ENCODE data around the gene C1RL.

Gene C1RL

DNA sequence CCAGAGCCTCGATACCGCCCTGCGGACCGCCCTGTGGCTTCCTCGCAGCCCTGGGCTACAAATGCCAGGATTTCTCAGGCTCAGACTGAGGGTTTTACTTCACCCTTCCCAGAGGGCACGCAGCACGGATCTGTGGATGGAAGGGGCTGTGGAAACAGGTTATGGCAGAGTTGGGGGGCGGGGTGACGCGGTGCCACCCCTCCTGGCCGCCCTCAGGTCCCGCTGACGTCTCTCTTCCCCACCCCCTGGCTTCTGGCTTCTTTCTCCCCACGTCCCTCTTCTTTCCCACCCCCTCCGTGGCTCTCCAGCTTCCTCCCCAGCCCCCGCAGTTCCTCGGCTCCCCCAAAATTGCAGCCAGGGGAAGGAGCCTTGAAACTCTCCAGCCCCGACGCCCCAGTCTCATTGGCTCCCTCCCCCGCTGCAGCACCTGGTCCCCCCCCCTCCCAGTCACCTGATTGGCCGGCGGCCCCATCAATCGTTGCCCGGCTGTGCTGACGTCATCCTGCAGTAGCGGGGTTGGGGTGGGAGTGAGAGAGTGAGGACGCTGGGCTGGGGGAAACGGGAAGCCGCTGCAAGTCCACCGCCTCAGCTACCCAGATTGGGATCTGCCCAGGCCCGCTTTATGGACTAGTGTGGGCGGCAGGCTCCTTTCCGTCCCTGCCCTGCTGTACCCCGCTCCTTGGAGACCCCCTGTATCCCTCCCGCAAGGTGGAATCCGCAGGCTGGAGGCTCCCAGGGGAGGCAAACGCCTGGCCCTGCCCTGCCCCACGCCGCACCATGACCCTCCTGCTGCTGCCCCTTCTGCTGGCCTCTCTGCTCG, 21.1 kb upstream of the C1RL start, which contains the start of gene CLSTN3:
TSS of gene CLSTN3 (plus strand) at position 500 of the 820 bp plus-strand sequence. CDS start at position 778, 278 bp downstream.
- no peaks in the 10 kb centered on the region for H3K27me3 ChIP-seq (ENCODE audit: low read depth)
- in situ Hi-C loops (cut with MboI; ENCODE audit: low sequenced_read_pairs): no loop called here
- H3K4me1 ChIP-seq: peaks cover 7% of the 10 kb centered on the region; the same call in 1 of the 2 replicates
- H3K36me3 ChIP-seq (replicated peaks): peaks cover 6% of the 10 kb centered on the region; the same call in 1 of the 2 replicates
- DNase-seq (ENCODE audit: low spot score in 2 of 2): peak; percentile 76 to 93
- H3K4me3 ChIP-seq: peak within 1 kb of the TSS; percentile 64
- no peaks in the 10 kb centered on the region for H3K9me3 ChIP-seq

- no peaks in the 10 kb centered on the region for H3K9me3 ChIP-seq
- in situ Hi-C loops (cut with MboI; ENCODE audit: low sequenced_read_pairs): no loop called here
- peaks cover 7% of the 10 kb centered on the region; the same call in 1 of the 2 replicates for H3K4me1 ChIP-seq
- no peak for DNase-seq (ENCODE audit: low spot score in 2 of 2)
- H3K27me3 ChIP-seq (ENCODE audit: low read depth): no peaks in the 10 kb centered on the region
- H3K36me3 ChIP-seq (replicated peaks): peaks cover 6% of the 10 kb centered on the region; the same call in 1 of the 2 replicates
- H3K4me3 ChIP-seq: peak overlapping the region; percentile 64
Measured at GRCh38 chr12:7129287-7129871, 20.4 kb upstream of the C1RL start.

GRCh38 chr12:7128681-7129286, 19.8 kb upstream of the C1RL start, which contains the start of gene RBP5:
Gene RBP5 (minus strand): TSS chr12:7128889. CDS start chr12:7128775, 114 bp downstream.
- Histone ChIP-seq H3K36me3 (replicated peaks) (no peaks in the 10 kb centered on the region; the same call in 1 of the 2 replicates), H3K4me3 (peak within 1 kb of the TSS; percentile 64), H3K4me1 (peaks cover 7% of the 10 kb centered on the region; the same call in 1 of the 2 replicates), H3K9me3 (no peaks in the 10 kb centered on the region), H3K27me3 (ENCODE audit: low read depth) (no peaks in the 10 kb centered on the region)
- in situ Hi-C loops (cut with MboI; ENCODE audit: low sequenced_read_pairs): no loop called here
- DNase-seq (ENCODE audit: low spot score in 2 of 2): no peak

DNA sequence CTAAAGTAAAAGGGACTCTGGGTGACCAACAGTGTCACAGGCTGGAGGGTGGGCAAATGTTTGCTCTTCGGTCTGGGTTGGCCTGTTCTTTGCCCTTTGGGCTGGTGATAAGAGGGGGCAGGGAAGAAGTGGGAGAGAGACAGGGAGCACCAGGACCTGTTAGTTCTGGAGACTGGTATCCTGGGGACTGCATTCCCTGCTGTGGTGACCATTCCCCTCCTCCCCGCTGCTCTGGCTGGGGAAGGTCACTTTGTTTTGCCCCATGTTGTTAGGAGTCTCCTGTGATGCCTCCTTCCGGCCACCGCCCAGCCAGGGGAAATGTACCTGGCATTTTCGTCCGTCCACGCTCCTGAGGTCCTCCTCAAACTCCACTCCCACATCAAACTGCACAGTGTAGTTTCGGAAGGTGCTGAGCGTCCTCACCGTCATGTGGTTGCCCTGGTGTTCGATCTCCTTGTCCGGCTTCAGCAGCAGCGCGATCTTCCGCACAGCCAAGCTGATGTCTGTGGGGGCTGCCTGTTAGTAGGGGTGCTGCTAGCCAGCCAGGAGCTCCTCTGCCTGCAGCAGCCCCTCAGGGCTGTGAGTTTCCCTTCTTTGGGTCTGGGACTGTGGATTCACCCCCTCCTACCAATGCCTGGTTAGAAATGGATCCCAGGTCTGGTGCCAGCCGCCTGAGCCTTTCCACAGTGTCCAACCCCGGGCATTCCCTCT, 19.1 kb upstream of the C1RL start:
- no peaks in the 10 kb centered on the region for H3K36me3 ChIP-seq (replicated peaks)
- peaks cover 7% of the 10 kb centered on the region; the same call in 1 of the 2 replicates for H3K4me1 ChIP-seq
- in situ Hi-C loops (cut with MboI; ENCODE audit: low sequenced_read_pairs): no loop called here
- H3K9me3 ChIP-seq: no peaks in the 10 kb centered on the region
- no peaks in the 10 kb centered on the region for H3K27me3 ChIP-seq (ENCODE audit: low read depth)
- no peak overlapping the region for H3K4me3 ChIP-seq
- DNase-seq (ENCODE audit: low spot score in 2 of 2): no peak

GRCh38 chr12:7125632-7126227, 16.7 kb upstream of the C1RL start:
- no peaks in the 10 kb centered on the region for H3K9me3 ChIP-seq
- in situ Hi-C loops (cut with MboI; ENCODE audit: low sequenced_read_pairs): no loop called here
- no peaks in the 10 kb centered on the region for H3K36me3 ChIP-seq (replicated peaks)
- DNase-seq (ENCODE audit: low spot score in 2 of 2): no peak
- no peak overlapping the region for H3K4me3 ChIP-seq
- H3K27me3 ChIP-seq (ENCODE audit: low read depth): no peaks in the 10 kb centered on the region
- peaks cover 3% of the 10 kb centered on the region; the same call in 1 of the 2 replicates for H3K4me1 ChIP-seq

GRCh38 chr12:7123806-7124522, 14.9 kb upstream of the C1RL start:
- DNase-seq (ENCODE audit: low spot score in 2 of 2): no peak
- no peaks in the 10 kb centered on the region for H3K4me1 ChIP-seq
- no peaks in the 10 kb centered on the region for H3K27me3 ChIP-seq (ENCODE audit: low read depth)
- no peaks in the 10 kb centered on the region for H3K36me3 ChIP-seq (replicated peaks)
- in situ Hi-C loops (cut with MboI; ENCODE audit: low sequenced_read_pairs): loop anchor here (25.0 kb wide), 1 partner anchor 387 kb away; no protein-coding TSS in a partner anchor
- H3K9me3 ChIP-seq: no peaks in the 10 kb centered on the region
- H3K4me3 ChIP-seq: no peak overlapping the region

DNA sequence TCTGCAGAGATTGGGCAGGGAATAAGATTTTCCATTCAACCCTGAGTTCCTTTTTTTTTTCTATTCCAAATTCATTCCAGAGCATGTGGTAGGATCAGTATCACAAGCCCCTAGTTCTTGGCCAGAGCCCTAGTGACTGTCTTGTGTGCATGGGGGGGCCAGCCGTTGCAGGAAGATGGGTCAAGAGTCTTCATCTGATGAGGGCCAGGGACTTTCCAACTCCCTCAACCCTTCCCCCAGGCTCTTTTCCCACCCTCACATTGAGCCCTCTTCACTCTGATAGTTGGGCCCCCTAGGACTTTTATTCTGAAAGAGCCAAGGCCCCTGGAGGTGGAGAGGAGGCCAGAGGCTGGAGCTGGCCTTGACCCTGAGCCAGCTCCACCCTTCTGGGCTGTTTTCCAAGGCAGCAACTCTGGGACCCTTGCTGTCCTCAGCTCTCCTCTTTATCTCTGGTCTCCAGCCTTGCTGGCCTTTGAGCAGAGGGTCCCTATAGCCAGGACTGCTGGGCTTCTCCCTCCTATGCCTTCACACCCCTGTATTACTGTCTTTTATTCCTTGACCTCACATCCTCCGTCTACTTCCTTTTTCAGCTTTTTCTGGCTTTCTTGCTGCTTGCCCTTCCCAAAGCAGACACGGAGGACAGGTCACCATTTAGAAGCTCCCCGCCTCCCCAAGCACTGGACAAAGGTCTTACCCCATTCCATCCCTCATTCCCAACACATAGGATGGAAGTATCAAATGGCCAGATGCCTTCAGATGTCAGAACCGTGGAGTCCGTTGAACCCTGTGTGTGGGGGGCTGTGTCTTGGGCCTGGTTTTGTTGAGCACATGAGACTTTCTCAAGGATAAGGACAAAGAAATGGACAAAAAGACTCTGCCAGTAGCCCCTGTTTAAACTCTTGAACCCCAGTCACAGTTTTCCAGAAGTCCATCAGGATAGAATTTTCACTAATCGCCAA, 14.1 kb upstream of the C1RL start:
- DNase-seq (ENCODE audit: low spot score in 2 of 2): no peak
- H3K27me3 ChIP-seq (ENCODE audit: low read depth): no peaks in the 10 kb centered on the region
- H3K4me3 ChIP-seq: no peak overlapping the region
- no peaks in the 10 kb centered on the region for H3K4me1 ChIP-seq
- no peaks in the 10 kb centered on the region for H3K36me3 ChIP-seq (replicated peaks)
- in situ Hi-C loops (cut with MboI; ENCODE audit: low sequenced_read_pairs): loop anchor here (25.0 kb wide), 1 partner anchor 386 kb away; no protein-coding TSS in a partner anchor
- no peaks in the 10 kb centered on the region for H3K9me3 ChIP-seq

GRCh38 chr12:7121324-7121723, 12.3 kb upstream of the C1RL start:
- in situ Hi-C loops (cut with MboI; ENCODE audit: low sequenced_read_pairs): loop anchor here (25.0 kb wide), 1 partner anchor 384 kb away; no protein-coding TSS in a partner anchor
- DNase-seq (ENCODE audit: low spot score in 2 of 2): no peak
- no peaks in the 10 kb centered on the region for H3K36me3 ChIP-seq (replicated peaks)
- H3K9me3 ChIP-seq: no peaks in the 10 kb centered on the region
- H3K4me1 ChIP-seq: no peaks in the 10 kb centered on the region
- no peak overlapping the region for H3K4me3 ChIP-seq
- H3K27me3 ChIP-seq (ENCODE audit: low read depth): no peaks in the 10 kb centered on the region

GRCh38 chr12:7120166-7120565, 11.2 kb upstream of the C1RL start:
- no peaks in the 10 kb centered on the region for H3K9me3 ChIP-seq
- in situ Hi-C loops (cut with MboI; ENCODE audit: low sequenced_read_pairs): loop anchor here (25.0 kb wide), 1 partner anchor 383 kb away; no protein-coding TSS in a partner anchor
- DNase-seq (ENCODE audit: low spot score in 2 of 2): no peak
- no peak overlapping the region for H3K4me3 ChIP-seq
- no peaks in the 10 kb centered on the region for H3K27me3 ChIP-seq (ENCODE audit: low read depth)
- 0 out of 2 replicates have a peak, but pooled peaks cover 3% of the 10 kb centered on the region for H3K36me3 ChIP-seq (replicated peaks)
- no peaks in the 10 kb centered on the region for H3K4me1 ChIP-seq

GRCh38 chr12:7118881-7119280, 9.9 kb upstream of the C1RL start:
- in situ Hi-C loops (cut with MboI; ENCODE audit: low sequenced_read_pairs): loop anchor here (10.0 to 25.0 kb wide), 2 partner anchors 174 to 382 kb away; partner anchors contain the start of genes C12orf57 and RNU7-1
- no peaks in the 10 kb centered on the region for H3K9me3 ChIP-seq

DNA sequence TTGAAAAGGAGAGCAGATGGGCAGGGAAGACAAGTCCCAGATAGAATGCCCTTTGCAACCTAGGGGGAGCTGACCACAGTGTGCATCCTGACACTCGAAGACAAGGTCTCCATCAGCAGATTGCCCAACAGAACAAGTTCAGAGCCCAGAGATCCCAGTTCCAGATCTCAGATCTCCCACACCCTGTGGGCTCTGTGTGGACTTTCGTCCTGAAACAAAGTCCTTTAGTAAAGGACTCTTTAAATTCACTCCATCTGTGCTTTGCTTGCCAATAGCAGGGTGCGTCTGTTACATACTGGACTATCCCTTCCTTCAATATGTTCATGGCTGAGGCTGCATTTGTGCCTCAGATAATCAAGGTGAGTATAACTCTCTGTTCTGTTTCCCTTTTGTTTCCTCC, 8.7 kb upstream of the C1RL start:
- no peak overlapping the region for H3K4me3 ChIP-seq
- H3K9me3 ChIP-seq: no peaks in the 10 kb centered on the region
- no peaks in the 10 kb centered on the region for H3K27me3 ChIP-seq (ENCODE audit: low read depth)
- DNase-seq (ENCODE audit: low spot score in 2 of 2): no peak
- H3K4me1 ChIP-seq: no peaks in the 10 kb centered on the region
- in situ Hi-C loops (cut with MboI; ENCODE audit: low sequenced_read_pairs): loop anchor here (10.0 to 25.0 kb wide), 2 partner anchors 173 to 380 kb away; partner anchors contain the start of genes C12orf57 and RNU7-1
- H3K36me3 ChIP-seq (replicated peaks): peaks cover 3% of the 10 kb centered on the region; the same call in 1 of the 2 replicates

More at GRCh38 chr12:7118881-7119280, 9.9 kb upstream of the C1RL start:
- no peak for DNase-seq (ENCODE audit: low spot score in 2 of 2)
- H3K4me1 ChIP-seq: no peaks in the 10 kb centered on the region
- peaks cover 3% of the 10 kb centered on the region; the same call in 1 of the 2 replicates for H3K36me3 ChIP-seq (replicated peaks)
- no peak overlapping the region for H3K4me3 ChIP-seq
- no peaks in the 10 kb centered on the region for H3K27me3 ChIP-seq (ENCODE audit: low read depth)

Measured in HAP-1 (cell line).